ENCODE data around the gene TFCP2L1. TPM values are rescaled to one million over a fixed set of nuclear protein-coding genes. Genes with fewer than 3 reads are reported as not detected.

Gene TFCP2L1
- total RNA-seq, 1 experiment from 2014 or later = 18.4 TPM

DNA sequence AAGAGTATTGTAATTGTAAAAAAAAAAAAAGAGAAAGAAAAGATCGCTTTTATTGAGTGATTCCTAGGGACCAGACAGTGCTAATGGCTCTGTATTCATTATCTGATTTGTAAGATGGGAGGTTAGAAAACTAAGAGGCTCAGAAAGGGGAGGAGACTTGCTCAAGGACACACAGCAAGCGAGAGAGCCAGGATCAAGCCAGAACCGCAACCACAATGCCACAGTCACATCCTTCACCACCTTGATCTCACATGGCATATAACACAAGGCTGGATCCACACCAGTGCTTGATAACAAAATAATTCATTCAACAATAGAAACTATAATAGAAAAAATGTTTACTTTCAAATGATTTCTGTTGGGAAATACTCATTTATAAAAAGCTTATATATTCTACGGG is 37.5 kb downstream of the TFCP2L1 start:
- Histone ChIP-seq H3K4me3 (ENCODE audit: low read depth, low read length) (no peak overlapping the region), H3K27me3 (replicated peaks; ENCODE audit: control insufficient read depth, insufficient read depth, low read length) (no peaks in the 10 kb centered on the region), H3K9me3 (no peaks in the 10 kb centered on the region), H3K4me1 (no peaks in the 10 kb centered on the region), H3K36me3 (ENCODE audit: control insufficient read depth, insufficient read depth, low read length) (no peaks in the 10 kb centered on the region)
- BruUV-seq (replicated peaks) = no TSS peak
- H3K4me1 Mint-ChIP-seq (ENCODE audit: low read depth, unreplicated experiment) = no peaks in the 10 kb centered on the region
- TF ChIP-seq CTCF (IDR thresholded peaks at IDR 0.05; ENCODE audit: insufficient read depth in 1 of 2, low read depth in 1 of 2, low read length in 1 of 2, severe bottlenecking in 1 of 2, unreplicated experiment in 1 of 2) = no peak
- no peaks in the 10 kb centered on the region for H3K36me3 Mint-ChIP-seq (ENCODE audit: insufficient read depth, unreplicated experiment)
- DNase-seq = no peak
- H3K4me3 Mint-ChIP-seq (ENCODE audit: unreplicated experiment) = no peak overlapping the region
- CTCF ChIA-PET = no interaction called here
- POLR2A ChIA-PET = no interaction called here
- no peaks in the 10 kb centered on the region for H3K27me3 Mint-ChIP-seq (ENCODE audit: insufficient read depth, unreplicated experiment)
- intact Hi-C loops (cut with micrococcal nuclease; ENCODE audit: unreplicated experiment) = no loop called here
- no peak overlapping the region for H3K27ac Mint-ChIP-seq (ENCODE audit: unreplicated experiment)
- no peaks in the 10 kb centered on the region for H3K9me3 Mint-ChIP-seq (ENCODE audit: unreplicated experiment)

- no peaks in the 10 kb centered on the region for H3K9me3 Mint-ChIP-seq (ENCODE audit: unreplicated experiment)
- peak in 1 of 2 experiments; percentile 17 for DNase-seq
- intact Hi-C loops (cut with micrococcal nuclease; ENCODE audit: unreplicated experiment) = no loop called here
- no peaks in the 10 kb centered on the region for H3K27me3 ChIP-seq (replicated peaks; ENCODE audit: control insufficient read depth, insufficient read depth, low read length)
- POLR2A ChIA-PET = no interaction called here
- no peaks in the 10 kb centered on the region for H3K4me1 Mint-ChIP-seq (ENCODE audit: low read depth, unreplicated experiment)
- BruUV-seq (replicated peaks) = no TSS peak
- no peak overlapping the region for H3K27ac Mint-ChIP-seq (ENCODE audit: unreplicated experiment)
- H3K4me3 ChIP-seq (ENCODE audit: low read depth, low read length) = no peak overlapping the region
- H3K4me1 ChIP-seq = no peaks in the 10 kb centered on the region
- no peaks in the 10 kb centered on the region for H3K36me3 Mint-ChIP-seq (ENCODE audit: insufficient read depth, unreplicated experiment)
- H3K9me3 ChIP-seq = no peaks in the 10 kb centered on the region
- no peaks in the 10 kb centered on the region for H3K27me3 Mint-ChIP-seq (ENCODE audit: insufficient read depth, unreplicated experiment)
- H3K36me3 ChIP-seq (ENCODE audit: control insufficient read depth, insufficient read depth, low read length) = no peaks in the 10 kb centered on the region
- no peak overlapping the region for H3K4me3 Mint-ChIP-seq (ENCODE audit: unreplicated experiment)
- no peak for TF ChIP-seq CTCF (IDR thresholded peaks at IDR 0.05; ENCODE audit: insufficient read depth in 1 of 2, low read depth in 1 of 2, low read length in 1 of 2, severe bottlenecking in 1 of 2, unreplicated experiment in 1 of 2)
- CTCF ChIA-PET = no interaction called here
Observed at GRCh38 chr2:121246704-121247255, 38.2 kb downstream of the TFCP2L1 start.

DNA sequence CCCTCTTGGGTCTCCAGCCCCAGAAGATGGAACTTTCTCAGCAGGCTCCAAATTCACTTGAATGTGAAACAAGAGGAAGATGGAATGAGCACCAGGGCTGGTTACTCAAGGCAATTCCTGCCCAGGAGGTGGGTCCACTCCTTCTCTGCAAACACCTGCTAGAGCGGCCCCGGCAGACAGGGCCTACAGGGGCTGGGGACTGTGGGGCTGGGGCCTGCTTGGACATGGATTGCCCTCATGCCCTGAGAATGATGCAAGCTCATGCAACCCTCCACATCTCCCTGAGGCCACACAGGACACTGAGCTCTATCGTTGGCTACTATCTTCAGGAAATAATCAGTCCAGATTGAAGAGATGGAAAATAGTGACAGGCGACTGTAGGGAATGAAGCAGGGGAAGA is 39.1 kb downstream of the TFCP2L1 start:
- Histone ChIP-seq H3K27me3 (replicated peaks; ENCODE audit: control insufficient read depth, insufficient read depth, low read length) (no peaks in the 10 kb centered on the region), H3K9me3 (no peaks in the 10 kb centered on the region), H3K4me3 (ENCODE audit: low read depth, low read length) (no peak overlapping the region), H3K4me1 (no peaks in the 10 kb centered on the region), H3K36me3 (ENCODE audit: control insufficient read depth, insufficient read depth, low read length) (no peaks in the 10 kb centered on the region)
- CTCF ChIA-PET = interaction anchor here (0.6 kb wide), 1 partner anchor 491 kb away, joined by 3 read pairs; the partner anchor contains the start of gene NIFK
- no peak for TF ChIP-seq CTCF (IDR thresholded peaks at IDR 0.05; ENCODE audit: insufficient read depth in 1 of 2, low read depth in 1 of 2, low read length in 1 of 2, severe bottlenecking in 1 of 2, unreplicated experiment in 1 of 2)
- BruUV-seq (replicated peaks) = no TSS peak
- Mint-ChIP-seq H3K27me3 (ENCODE audit: insufficient read depth, unreplicated experiment) (no peaks in the 10 kb centered on the region), H3K4me1 (ENCODE audit: low read depth, unreplicated experiment) (no peaks in the 10 kb centered on the region), H3K4me3 (ENCODE audit: unreplicated experiment) (no peak overlapping the region), H3K9me3 (ENCODE audit: unreplicated experiment) (no peaks in the 10 kb centered on the region), H3K27ac (ENCODE audit: unreplicated experiment) (peak overlapping the region; percentile 67), H3K36me3 (ENCODE audit: insufficient read depth, unreplicated experiment) (peaks cover 4% of the 10 kb centered on the region)
- intact Hi-C loops (cut with micrococcal nuclease; ENCODE audit: unreplicated experiment) = no loop called here
- peak; percentile 45 to 79 for DNase-seq
- POLR2A ChIA-PET = no interaction called here

Measured in Caco-2 (cell line).